GM18861 (cell line): ENCODE data around the gene RET.

Source experiments
- ATAC-seq: cut with Tn5 transposase; IDR thresholded peaks from one replicate; pipeline ENCODE4 v1.9.1; 2021; ENCODE audit not compliant: unreplicated experiment

Gene RET

GRCh38 chr10:43044448-43044921 is 32.4 kb upstream of the RET start:
- ATAC-seq = no peak

GRCh38 chr10:43044961-43045621 is 31.8 kb upstream of the RET start:
- ATAC-seq = no peak

- ATAC-seq = no peak
Observed at GRCh38 chr10:43045631-43046287, 31.1 kb upstream of the RET start.

GRCh38 chr10:43046288-43046991 is 30.4 kb upstream of the RET start:
- no peak for ATAC-seq

GRCh38 chr10:43047288-43047970 is 29.4 kb upstream of the RET start:
- ATAC-seq = no peak

- no peak for ATAC-seq
Observed at GRCh38 chr10:43048301-43049051, 28.4 kb upstream of the RET start.

GRCh38 chr10:43049081-43049551 is 27.8 kb upstream of the RET start:
- ATAC-seq = no peak

- ATAC-seq = no peak
Observed at GRCh38 chr10:43050011-43050410, 26.9 kb upstream of the RET start.

GRCh38 chr10:43053825-43054224 is 23.0 kb upstream of the RET start:
- ATAC-seq = no peak

GRCh38 chr10:43054593-43054992 is 22.3 kb upstream of the RET start:
- ATAC-seq = no peak

- ATAC-seq = no peak
Observed at GRCh38 chr10:43055217-43055616, 21.7 kb upstream of the RET start.

- ATAC-seq = no peak
Observed at GRCh38 chr10:43055991-43056567, 20.8 kb upstream of the RET start.

- no peak for ATAC-seq
Observed at GRCh38 chr10:43056568-43057011, 20.3 kb upstream of the RET start.

GRCh38 chr10:43057231-43057711 is 19.6 kb upstream of the RET start:
- no peak for ATAC-seq

- ATAC-seq = no peak
Observed at GRCh38 chr10:43057831-43058340, 19.0 kb upstream of the RET start.

- ATAC-seq = no peak
Observed at GRCh38 chr10:43058716-43059335, 18.0 kb upstream of the RET start.

- no peak for ATAC-seq
Observed at GRCh38 chr10:43059336-43059720, 17.5 kb upstream of the RET start.

GRCh38 chr10:43059828-43060227 is 17.0 kb upstream of the RET start:
- no peak for ATAC-seq

GRCh38 chr10:43060291-43060690 is 16.6 kb upstream of the RET start:
- ATAC-seq = no peak
